ENCODE measurements around the gene HTD2.

Gene HTD2

DNA sequence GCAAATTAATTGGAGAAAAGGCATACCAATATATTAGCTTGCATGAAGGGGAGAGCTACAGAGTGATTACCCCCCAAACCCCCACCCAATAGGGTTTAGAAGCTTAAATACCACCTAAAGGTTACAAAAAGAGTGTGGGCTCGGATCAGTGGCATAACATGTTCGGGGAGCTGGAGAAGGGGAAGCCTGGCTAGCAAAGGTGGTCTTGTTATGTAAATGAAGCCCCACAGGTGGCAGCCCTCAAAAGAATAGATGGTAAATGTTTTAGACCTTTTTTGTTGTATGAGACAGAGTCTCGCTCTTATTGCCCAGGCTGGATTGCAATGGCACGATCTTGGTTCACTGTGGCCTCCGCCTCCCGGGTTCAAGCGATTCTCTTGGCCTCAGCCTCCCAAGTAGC, 15.5 kb downstream of the HTD2 start:
- DNase-seq (ENCODE audit: extremely low read depth, low read depth) = no peak
- TF ChIP-seq, protein P1, sequence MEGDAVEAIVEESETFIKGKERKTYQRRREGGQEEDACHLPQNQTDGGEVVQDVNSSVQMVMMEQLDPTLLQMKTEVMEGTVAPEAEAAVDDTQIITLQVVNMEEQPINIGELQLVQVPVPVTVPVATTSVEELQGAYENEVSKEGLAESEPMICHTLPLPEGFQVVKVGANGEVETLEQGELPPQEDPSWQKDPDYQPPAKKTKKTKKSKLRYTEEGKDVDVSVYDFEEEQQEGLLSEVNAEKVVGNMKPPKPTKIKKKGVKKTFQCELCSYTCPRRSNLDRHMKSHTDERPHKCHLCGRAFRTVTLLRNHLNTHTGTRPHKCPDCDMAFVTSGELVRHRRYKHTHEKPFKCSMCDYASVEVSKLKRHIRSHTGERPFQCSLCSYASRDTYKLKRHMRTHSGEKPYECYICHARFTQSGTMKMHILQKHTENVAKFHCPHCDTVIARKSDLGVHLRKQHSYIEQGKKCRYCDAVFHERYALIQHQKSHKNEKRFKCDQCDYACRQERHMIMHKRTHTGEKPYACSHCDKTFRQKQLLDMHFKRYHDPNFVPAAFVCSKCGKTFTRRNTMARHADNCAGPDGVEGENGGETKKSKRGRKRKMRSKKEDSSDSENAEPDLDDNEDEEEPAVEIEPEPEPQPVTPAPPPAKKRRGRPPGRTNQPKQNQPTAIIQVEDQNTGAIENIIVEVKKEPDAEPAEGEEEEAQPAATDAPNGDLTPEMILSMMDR (IDR thresholded peaks at IDR 0.05; ENCODE audit: low read depth, low read length) = no peak

DNA sequence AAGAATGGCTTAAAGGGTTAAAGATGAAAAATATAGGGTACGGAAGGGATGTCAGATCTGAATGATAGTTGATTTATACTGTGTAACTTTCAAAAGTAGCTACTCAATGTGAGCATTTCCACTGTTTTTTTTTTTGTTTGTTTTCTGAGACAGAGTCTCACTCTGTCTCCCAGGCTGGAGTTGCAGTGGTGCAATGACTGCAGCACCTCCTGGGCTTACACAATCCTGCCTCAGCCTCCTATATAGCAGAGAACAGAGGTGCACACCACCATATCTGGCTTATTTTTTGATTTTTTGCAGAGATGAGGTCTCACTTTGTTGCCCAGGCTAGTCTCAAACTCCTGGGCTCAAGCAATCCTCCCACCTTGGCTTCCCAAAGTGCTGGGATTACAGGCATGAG, 16.5 kb downstream of the HTD2 start:
- no peak for DNase-seq (ENCODE audit: extremely low read depth, low read depth)
- TF ChIP-seq, protein P1 (IDR thresholded peaks at IDR 0.05; ENCODE audit: low read depth, low read length) = no peak

DNA sequence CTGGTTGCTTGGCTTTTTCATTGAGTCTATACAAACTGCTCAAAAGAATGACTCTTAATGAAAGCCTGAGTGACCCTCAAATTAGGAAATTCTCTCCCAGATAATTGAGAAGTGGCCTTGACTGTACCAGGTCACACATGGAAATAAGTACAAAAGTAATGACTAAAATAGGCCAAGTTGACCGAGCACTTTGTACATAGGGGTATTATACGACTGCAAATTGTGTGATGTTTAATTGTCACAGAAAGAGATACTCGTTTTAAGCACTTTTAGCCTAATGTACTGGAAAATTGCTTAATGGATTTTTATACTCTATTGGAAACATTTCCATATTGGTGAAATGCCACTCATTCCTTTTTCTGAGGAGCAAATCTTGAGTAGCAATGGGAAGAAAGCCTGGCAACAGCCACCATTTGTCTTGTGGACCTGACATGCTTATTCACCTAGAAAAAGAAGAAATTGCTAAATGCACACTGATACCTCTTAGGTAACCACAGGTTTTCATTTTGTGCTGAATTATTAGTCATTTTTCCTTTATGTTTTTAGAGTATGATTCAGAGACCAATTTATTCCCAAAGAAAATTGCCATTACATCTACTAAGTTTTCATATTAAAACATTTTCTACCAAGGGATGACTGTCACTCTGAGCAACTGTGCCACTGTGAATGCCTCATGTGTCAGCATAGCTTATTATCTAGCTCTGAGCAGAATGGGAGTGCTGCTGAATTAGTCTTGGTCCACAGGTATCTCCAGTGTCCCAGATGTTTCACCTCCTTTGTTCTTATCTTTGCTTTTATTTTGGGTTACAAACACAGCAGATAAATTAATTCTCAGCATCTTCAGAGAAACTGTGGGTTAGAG, 17.4 kb downstream of the HTD2 start:
- TF ChIP-seq, protein P1 (IDR thresholded peaks at IDR 0.05; ENCODE audit: low read depth, low read length) = no peak
- no peak for DNase-seq (ENCODE audit: extremely low read depth, low read depth)

DNA sequence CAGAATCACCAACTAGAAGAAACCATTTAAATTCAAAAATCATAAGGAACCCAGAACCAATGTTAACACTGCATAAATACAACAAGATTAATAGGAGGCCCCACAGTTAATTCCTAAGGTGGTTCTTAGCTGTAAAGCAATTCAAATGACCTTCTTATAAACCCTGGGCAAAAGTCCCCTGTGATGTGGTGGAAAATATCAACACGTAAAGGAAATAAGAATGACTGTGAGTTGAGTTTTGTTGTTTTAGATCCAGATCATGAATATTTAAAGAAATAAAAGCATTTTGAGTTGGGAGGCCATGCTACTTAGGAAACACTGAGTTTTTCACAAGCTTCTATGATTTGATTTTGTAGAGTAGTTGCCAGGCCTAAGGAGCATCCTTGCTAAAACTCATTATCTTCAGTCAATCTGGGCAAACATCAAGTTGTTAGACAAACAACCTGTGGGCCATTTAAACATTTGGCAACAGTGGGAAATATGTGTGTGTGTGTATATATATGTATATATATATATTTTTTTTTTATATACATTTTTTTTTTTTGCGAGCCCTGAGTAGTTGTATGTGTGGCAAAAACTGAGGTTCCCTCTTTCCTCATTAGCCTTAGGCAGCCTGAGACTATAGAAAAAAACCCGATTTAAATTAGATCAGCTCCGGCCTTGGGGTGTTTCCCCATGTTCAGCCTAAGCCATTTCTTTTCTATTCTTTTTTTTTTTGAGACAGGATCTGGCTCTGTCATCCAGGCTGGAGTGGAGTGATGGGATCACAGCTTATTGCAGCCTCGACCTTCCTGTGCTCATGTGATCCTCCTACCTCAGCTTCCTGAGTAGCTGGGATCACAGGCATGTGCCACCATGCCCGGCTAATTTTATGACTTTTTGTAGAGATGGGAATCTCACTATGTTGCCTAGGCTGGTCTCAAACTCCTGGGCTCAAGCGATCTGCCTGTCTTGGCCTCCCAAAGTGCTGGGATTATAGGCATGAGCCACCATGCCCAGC, 18.4 kb downstream of the HTD2 start:
- DNase-seq (ENCODE audit: extremely low read depth, low read depth) = no peak
- TF ChIP-seq, protein P1 (IDR thresholded peaks at IDR 0.05; ENCODE audit: low read depth, low read length) = no peak

DNA sequence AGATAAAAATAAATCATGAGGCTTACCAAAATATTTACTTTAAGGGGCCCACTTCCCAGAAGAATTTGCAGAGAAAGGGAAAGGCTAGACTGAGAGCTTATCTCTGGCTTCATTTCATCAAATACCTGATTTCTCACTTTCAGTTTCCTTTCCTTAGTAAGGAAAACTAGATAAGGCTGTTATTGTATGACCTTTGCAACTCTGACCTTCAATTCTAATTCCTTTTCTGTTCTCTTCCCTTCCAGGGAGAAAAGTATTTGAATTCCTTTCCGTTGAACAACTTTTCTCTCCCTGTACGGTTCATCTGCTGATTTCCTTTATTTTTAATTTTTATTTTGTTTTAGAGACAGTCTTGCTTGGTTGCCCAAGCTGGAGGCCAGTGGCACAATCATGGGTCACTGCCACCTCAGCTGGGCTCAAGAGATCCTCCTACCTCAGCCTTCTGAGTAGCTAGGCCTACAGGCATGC, 19.2 kb downstream of the HTD2 start:
- TF ChIP-seq, protein P1 (IDR thresholded peaks at IDR 0.05; ENCODE audit: low read depth, low read length) = no peak
- DNase-seq (ENCODE audit: extremely low read depth, low read depth) = no peak

DNA sequence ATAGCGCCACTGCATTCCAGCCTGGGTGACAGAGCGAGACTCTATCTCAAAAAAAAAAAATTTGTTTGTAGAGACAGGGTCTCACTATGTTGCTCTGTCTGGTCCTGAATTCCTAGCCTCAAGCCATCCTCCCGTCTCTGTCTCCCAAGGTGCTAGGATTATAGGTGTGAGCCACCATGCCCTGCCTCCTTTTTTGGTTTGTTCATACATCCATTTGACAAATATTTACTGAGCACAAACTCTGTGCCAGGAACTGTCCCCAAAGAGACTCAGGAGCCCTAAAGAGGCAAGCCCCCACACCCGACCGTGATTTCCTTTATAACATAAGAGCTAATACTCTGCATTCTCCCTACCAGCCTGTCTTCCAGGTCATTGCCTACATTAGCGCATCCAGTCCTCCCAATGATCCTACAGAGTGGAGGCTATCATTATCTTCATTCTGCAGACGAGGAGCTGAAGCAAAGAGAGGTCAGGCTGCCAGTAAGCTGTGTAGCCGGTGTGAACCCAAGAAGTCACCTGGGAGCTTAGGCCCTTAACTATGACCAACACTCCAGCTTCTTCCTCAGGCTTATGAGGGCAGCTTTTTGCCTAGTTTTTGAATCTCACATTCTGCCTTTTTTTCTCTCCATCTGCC, 20.1 kb downstream of the HTD2 start:
- no peak for DNase-seq (ENCODE audit: extremely low read depth, low read depth)
- TF ChIP-seq, protein P1 (IDR thresholded peaks at IDR 0.05; ENCODE audit: low read depth, low read length) = no peak
